HepG2 (cell line): ENCODE results near the gene ZNF30. TPM values are rescaled to one million over a fixed set of nuclear protein-coding genes. Genes with fewer than 3 reads are reported as not detected.

Source experiments
- ERF ChIP-seq: IDR thresholded peaks from 2 replicates; pipeline ENCODE4 v1.6.1; 2018; ENCODE audit warnings: missing biosample characterization, missing genetic modification reagents
- ESRRA ChIP-seq: sonication (generic); formaldehyde crosslinking; IDR thresholded peaks from 2 replicates; pipeline ENCODE4 v1.5.1; 2020; ENCODE audit warnings: mild to moderate bottlenecking, low read depth, missing genetic modification reagents
- GATAD1 ChIP-seq: IDR thresholded peaks from 2 replicates; pipeline ENCODE4 v1.6.1; 2016; ENCODE audit warnings: missing genetic modification reagents, missing compliant biosample characterization
- HDAC6 ChIP-seq: fragments of 200-600 bp; sonication (generic); IDR thresholded peaks from 2 replicates; pipeline ENCODE4 v1.7.0; 2017; ENCODE audit warnings: mild to moderate bottlenecking, antibody characterized with exemption, low read length, low read depth
- JUNB ChIP-seq: sonication (generic); formaldehyde crosslinking; IDR thresholded peaks from 2 replicates; pipeline ENCODE4 v1.8.0; 2022; ENCODE audit warnings: missing genetic modification reagents, mild to moderate bottlenecking, borderline replicate concordance
- KLF16 ChIP-seq, 2 experiments: sonication (generic) in 1 of 2; formaldehyde crosslinking in 1 of 2; IDR thresholded peaks; 2 replicates each; pipeline versions ENCODE4 v1.6.1 to v1.8.0; 2016 to 2023; ENCODE audit warnings: missing genetic modification reagents in 2 of 2, missing compliant biosample characterization in 1 of 2
- LCORL ChIP-seq, 2 experiments: fragments of 450-650 bp in 1 of 2; sonication (generic) in 1 of 2; formaldehyde crosslinking in 1 of 2; IDR thresholded peaks; 2 replicates each; pipeline versions ENCODE4 v1.5.0 to v1.6.1; 2017 to 2020; ENCODE audit warnings: antibody characterized with exemption in 1 of 2, missing genetic modification reagents in 1 of 2
- NBN ChIP-seq: fragments of 450-650 bp; conservative IDR thresholded peaks from 2 replicates; pipeline ENCODE4 v1.6.1; 2017
- NR2F2 ChIP-seq: IDR thresholded peaks from 2 replicates; pipeline ENCODE4 v1.6.1; 2012; ENCODE audit warnings: low read depth, inconsistent platforms, borderline replicate concordance
- NRL ChIP-seq: sonication (generic); formaldehyde crosslinking; IDR thresholded peaks from 2 replicates; pipeline ENCODE4 v1.5.0; 2020; ENCODE audit warnings: missing genetic modification reagents, mild to moderate bottlenecking, moderate library complexity, borderline replicate concordance
- PHB2 ChIP-seq: fragments of 450-650 bp; IDR thresholded peaks from 2 replicates; pipeline ENCODE4 v1.6.1; 2018; ENCODE audit not compliant: partially characterized antibody
- RARG ChIP-seq: sonication (generic); formaldehyde crosslinking; IDR thresholded peaks from 2 replicates; pipeline ENCODE4 v1.4.0; 2020; ENCODE audit warnings: low read depth, mild to moderate bottlenecking, missing genetic modification reagents
- SPEN ChIP-seq: sonication (generic); formaldehyde crosslinking; IDR thresholded peaks from 2 replicates; pipeline ENCODE4 v1.5.1; 2020; ENCODE audit warnings: low read depth, mild to moderate bottlenecking, missing genetic modification reagents
- SRSF9 ChIP-seq: fragments of 200-400 bp; formaldehyde crosslinking; IDR thresholded peaks from 2 replicates; pipeline ENCODE4 v1.6.1; 2018; ENCODE audit warnings: borderline replicate concordance, mild to moderate bottlenecking, low read depth, low read length; ENCODE audit not compliant: insufficient read depth, poor library complexity, severe bottlenecking
- TMF1 ChIP-seq: sonication (generic); formaldehyde crosslinking; IDR thresholded peaks from 2 replicates; pipeline ENCODE4 v1.8.1; 2022; ENCODE audit warnings: low read depth, missing genetic modification reagents
- ZBTB7A ChIP-seq: sonication (generic); formaldehyde crosslinking; IDR thresholded peaks from 2 replicates; pipeline ENCODE4 v1.8.0; 2022; ENCODE audit warnings: mild to moderate bottlenecking, missing genetic modification reagents
- ZNF136 ChIP-seq: sonication (generic); formaldehyde crosslinking; IDR thresholded peaks from 2 replicates; pipeline ENCODE4 v1.8.1; 2022; ENCODE audit warnings: low read depth, mild to moderate bottlenecking, moderate library complexity, missing genetic modification reagents
- ZNF205 ChIP-seq: IDR thresholded peaks from 2 replicates; pipeline ENCODE4 v1.6.1; 2018; ENCODE audit warnings: missing biosample characterization, missing genetic modification reagents
- ZNF225 ChIP-seq: sonication (generic); formaldehyde crosslinking; IDR thresholded peaks from 2 replicates; pipeline ENCODE4 v1.4.0; 2020; ENCODE audit warnings: mild to moderate bottlenecking, missing genetic modification reagents
- ZNF234 ChIP-seq: sonication (generic); formaldehyde crosslinking; conservative IDR thresholded peaks from 2 replicates; pipeline ENCODE4 v1.5.1; 2020; ENCODE audit warnings: mild to moderate bottlenecking, missing genetic modification reagents
- ZNF343 ChIP-seq: sonication (generic); formaldehyde crosslinking; IDR thresholded peaks from 2 replicates; pipeline ENCODE4 v1.4.0; 2020; ENCODE audit warnings: mild to moderate bottlenecking, missing genetic modification reagents
- ZNF589 ChIP-seq: sonication (generic); formaldehyde crosslinking; conservative IDR thresholded peaks from 2 replicates; pipeline ENCODE4 v1.8.0; 2022; ENCODE audit warnings: mild to moderate bottlenecking, moderate library complexity, missing genetic modification reagents
- ZNF83 ChIP-seq: sonication (generic); formaldehyde crosslinking; IDR thresholded peaks from 2 replicates; pipeline ENCODE4 v1.4.0; 2020; ENCODE audit warnings: missing genetic modification reagents, mild to moderate bottlenecking, borderline replicate concordance
- polyA plus RNA-seq, 8 experiments: library from polyadenylated mRNA; depleted of rRNA in 3 of 8; stranded (reverse) in 7 of 8; unstranded in 1 of 8; fragments of >200 nt; fragmentation: Illumina TruSeq in 4 of 8; extraction: Trizol in 4 of 8; gene quantifications; 2 replicates each; pipeline versions ENCODE4 v1.2.1 to v1.2.3, GENCODE V29; 2011 to 2016; ENCODE audit warnings: low read depth in 4 of 8, missing spikeins in 1 of 8, mixed read lengths in 1 of 8; ENCODE audit not compliant: insufficient read depth in 1 of 8
- total RNA-seq, 5 experiments: library from RNA; depleted of rRNA; stranded (reverse); fragments of >200 nt; fragmentation: Illumina TruSeq; extraction: Trizol; gene quantifications; 2 replicates each; pipeline ENCODE4 v1.2.3, GENCODE V29; 2016; ENCODE audit warnings: low read depth in 1 of 5
- TF ChIP-seq, protein P1 (sequence below): sonication (generic); formaldehyde crosslinking; IDR thresholded peaks from 2 replicates; pipeline ENCODE4 v1.4.0; 2020; ENCODE audit warnings: missing genetic modification reagents, borderline replicate concordance
- TF ChIP-seq, protein P2 (sequence below): sonication (generic); formaldehyde crosslinking; IDR thresholded peaks from 2 replicates; pipeline ENCODE4 v1.4.0; 2020; ENCODE audit warnings: missing genetic modification reagents

ZNF30 gene
- total and polyA plus RNA-seq, 2 of the 13 experiments (the other 11 are each of a cell fraction or from before 2014, with no cell fraction given), result 2.3 to 4.4 TPM

DNA sequence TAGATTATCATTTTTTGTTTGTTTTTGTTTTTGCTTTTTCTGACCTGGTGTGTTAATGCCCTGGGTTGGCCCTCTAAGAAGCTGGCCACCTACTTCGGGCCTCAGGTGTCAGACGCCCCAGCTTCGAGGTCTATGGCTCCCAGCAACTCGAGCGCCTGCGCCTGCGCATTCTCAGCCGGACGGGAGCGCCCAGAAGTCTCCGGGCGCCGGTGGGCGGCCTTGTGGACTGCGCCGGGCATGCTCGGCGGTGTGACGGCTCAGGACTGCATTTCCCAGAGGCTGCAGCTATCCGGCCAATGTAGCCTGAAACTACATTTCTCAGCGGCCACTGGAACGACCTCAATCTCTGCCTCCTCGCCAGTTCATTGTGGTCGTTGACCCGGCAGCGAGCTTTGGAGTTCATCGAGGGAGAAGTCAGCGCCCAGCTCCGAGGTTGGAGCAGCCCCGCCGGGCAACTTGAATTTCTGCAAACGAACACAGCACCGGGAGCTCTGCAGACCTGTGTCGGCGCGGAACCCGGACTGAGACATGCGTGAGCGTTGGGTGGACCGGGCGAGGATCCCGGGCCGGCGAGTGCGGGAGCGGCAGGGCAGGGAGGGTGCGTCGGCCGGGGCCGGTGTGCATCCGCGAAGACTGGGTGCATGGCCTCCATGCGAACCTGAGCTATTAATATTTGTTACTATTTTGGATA is at the start of gene ZNF30 (continued):
- no peak for TF ChIP-seq TMF1 (CRISPR knock-in tag)
- TF ChIP-seq ESRRA (CRISPR knock-in tag), result peak; percentile 17; the same call in 1 of the 2 replicates
- no peak for TF ChIP-seq RARG (CRISPR knock-in tag)
- TF ChIP-seq ZNF234 (CRISPR knock-in tag), result no peak
- no peak for TF ChIP-seq NR2F2
- no peak for TF ChIP-seq JUNB (CRISPR knock-in tag)
- TF ChIP-seq ERF (CRISPR knock-in tag), result peak; percentile 81
- TF ChIP-seq ZNF225 (CRISPR knock-in tag), result peak; percentile 68; the same call in 1 of the 2 replicates
- no peak; the same call in 1 of the 2 replicates for TF ChIP-seq ZNF205
- TF ChIP-seq, protein P1, sequence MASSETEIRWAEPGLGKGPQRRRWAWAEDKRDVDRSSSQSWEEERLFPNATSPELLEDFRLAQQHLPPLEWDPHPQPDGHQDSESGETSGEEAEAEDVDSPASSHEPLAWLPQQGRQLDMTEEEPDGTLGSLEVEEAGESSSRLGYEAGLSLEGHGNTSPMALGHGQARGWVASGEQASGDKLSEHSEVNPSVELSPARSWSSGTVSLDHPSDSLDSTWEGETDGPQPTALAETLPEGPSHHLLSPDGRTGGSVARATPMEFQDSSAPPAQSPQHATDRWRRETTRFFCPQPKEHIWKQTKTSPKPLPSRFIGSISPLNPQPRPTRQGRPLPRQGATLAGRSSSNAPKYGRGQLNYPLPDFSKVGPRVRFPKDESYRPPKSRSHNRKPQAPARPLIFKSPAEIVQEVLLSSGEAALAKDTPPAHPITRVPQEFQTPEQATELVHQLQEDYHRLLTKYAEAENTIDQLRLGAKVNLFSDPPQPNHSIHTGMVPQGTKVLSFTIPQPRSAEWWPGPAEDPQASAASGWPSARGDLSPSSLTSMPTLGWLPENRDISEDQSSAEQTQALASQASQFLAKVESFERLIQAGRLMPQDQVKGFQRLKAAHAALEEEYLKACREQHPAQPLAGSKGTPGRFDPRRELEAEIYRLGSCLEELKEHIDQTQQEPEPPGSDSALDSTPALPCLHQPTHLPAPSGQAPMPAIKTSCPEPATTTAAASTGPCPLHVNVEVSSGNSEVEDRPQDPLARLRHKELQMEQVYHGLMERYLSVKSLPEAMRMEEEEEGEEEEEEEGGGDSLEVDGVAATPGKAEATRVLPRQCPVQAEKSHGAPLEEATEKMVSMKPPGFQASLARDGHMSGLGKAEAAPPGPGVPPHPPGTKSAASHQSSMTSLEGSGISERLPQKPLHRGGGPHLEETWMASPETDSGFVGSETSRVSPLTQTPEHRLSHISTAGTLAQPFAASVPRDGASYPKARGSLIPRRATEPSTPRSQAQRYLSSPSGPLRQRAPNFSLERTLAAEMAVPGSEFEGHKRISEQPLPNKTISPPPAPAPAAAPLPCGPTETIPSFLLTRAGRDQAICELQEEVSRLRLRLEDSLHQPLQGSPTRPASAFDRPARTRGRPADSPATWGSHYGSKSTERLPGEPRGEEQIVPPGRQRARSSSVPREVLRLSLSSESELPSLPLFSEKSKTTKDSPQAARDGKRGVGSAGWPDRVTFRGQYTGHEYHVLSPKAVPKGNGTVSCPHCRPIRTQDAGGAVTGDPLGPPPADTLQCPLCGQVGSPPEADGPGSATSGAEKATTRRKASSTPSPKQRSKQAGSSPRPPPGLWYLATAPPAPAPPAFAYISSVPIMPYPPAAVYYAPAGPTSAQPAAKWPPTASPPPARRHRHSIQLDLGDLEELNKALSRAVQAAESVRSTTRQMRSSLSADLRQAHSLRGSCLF (CRISPR knock-in tag), result no peak
- TF ChIP-seq LCORL (IDR thresholded peaks at IDR 0.05), result no peak
- TF ChIP-seq LCORL (CRISPR knock-in tag; IDR thresholded peaks at IDR 0.05), result peak; percentile 73; the same call in 1 of the 2 replicates
- 0 out of 2 replicates have a peak, but pooled peaks have one; percentile 43 for TF ChIP-seq ZNF343 (CRISPR knock-in tag)
- peak in 1 of 2 experiments; percentile 46; a peak in 1 of 4 replicates for TF ChIP-seq KLF16 (CRISPR knock-in tag; IDR thresholded peaks at IDR 0.05)
- TF ChIP-seq SPEN (CRISPR knock-in tag), result peak; percentile 76
- TF ChIP-seq PHB2, result no peak
- no peak for TF ChIP-seq HDAC6
- no peak for TF ChIP-seq ZBTB7A
- peak; percentile 71 for TF ChIP-seq GATAD1
- peak; percentile 84; the same call in 1 of the 2 replicates for TF ChIP-seq ZNF136 (CRISPR knock-in tag)
- TF ChIP-seq NRL (CRISPR knock-in tag), result peak; percentile 85
- no peak for TF ChIP-seq SRSF9
- TF ChIP-seq, protein P2, sequence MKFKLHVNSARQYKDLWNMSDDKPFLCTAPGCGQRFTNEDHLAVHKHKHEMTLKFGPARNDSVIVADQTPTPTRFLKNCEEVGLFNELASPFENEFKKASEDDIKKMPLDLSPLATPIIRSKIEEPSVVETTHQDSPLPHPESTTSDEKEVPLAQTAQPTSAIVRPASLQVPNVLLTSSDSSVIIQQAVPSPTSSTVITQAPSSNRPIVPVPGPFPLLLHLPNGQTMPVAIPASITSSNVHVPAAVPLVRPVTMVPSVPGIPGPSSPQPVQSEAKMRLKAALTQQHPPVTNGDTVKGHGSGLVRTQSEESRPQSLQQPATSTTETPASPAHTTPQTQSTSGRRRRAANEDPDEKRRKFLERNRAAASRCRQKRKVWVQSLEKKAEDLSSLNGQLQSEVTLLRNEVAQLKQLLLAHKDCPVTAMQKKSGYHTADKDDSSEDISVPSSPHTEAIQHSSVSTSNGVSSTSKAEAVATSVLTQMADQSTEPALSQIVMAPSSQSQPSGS (CRISPR knock-in tag), result no peak
- no peak for TF ChIP-seq ZNF589 (CRISPR knock-in tag)
- TF ChIP-seq ZNF83 (CRISPR knock-in tag), result no peak
- TF ChIP-seq NBN, result no peak
